Tibial artery (tissue), 4 donors: ENCODE data around the gene CEL.
A peak's percentile ranks its signal among the peaks of the same experiment; 100 is the strongest.

Experiments used
- DNase-seq, 2 donors: peaks; one replicate each; pipeline ENCODE4 v3.0.0-alpha.2; 2019
- H3K27ac ChIP-seq, 2 donors: fragments of 200-600 bp; sonication (generic) in 1 of 2; 1 replicate in 1 of 2; 2 replicates in 1 of 2; pipeline ENCODE4 v1.5.1; 2018 to 2019; ENCODE audit warnings: mild to moderate bottlenecking in 1 of 2
- H3K27me3 ChIP-seq, 2 donors: fragments of 200-600 bp; sonication (generic) in 1 of 2; one replicate each; pipeline versions ENCODE4 v1.5.1 to v1.6.0; 2016 to 2019
- H3K36me3 ChIP-seq, 3 donors: fragments of 200-600 bp; sonication (generic) in 2 of 3; one replicate each; pipeline ENCODE4 v1.5.1; 2016 to 2019; ENCODE audit warnings: mild to moderate bottlenecking in 2 of 3
- H3K4me1 ChIP-seq, 4 donors: fragments of 200-600 bp; sonication (generic) in 2 of 4; 1 replicate in 3 of 4; 2 replicates in 1 of 4; pipeline ENCODE4 v1.5.1; 2016 to 2019
- H3K4me3 ChIP-seq, 2 donors: fragments of 200-600 bp; sonication (generic) in 1 of 2; 1 replicate in 1 of 2; 2 replicates in 1 of 2; pipeline ENCODE4 v1.5.1; 2018 to 2019; ENCODE audit warnings: mild to moderate bottlenecking in 2 of 2
- H3K9me3 ChIP-seq, 3 donors: fragments of 200-600 bp; sonication (generic) in 1 of 3; one replicate each; pipeline ENCODE4 v1.5.1; 2016 to 2019
- CTCF ChIP-seq, 2 experiments: fragments of 200-600 bp in 1 of 2; fragments of 450-650 bp in 1 of 2; IDR thresholded peaks; one replicate each; pipeline ENCODE4 v1.5.1; 2017 to 2019; ENCODE audit warnings: antibody characterized with exemption in 2 of 2, mild to moderate bottlenecking in 1 of 2, moderate library complexity in 1 of 2
- intact Hi-C: fragments of 100-400 bp; cut with DNase I; formaldehyde crosslinking; loops from one replicate; pipeline ENCODE4 v1.15.0; 2023; ENCODE audit warnings: low total_unique reads

CEL gene

GRCh38 chr9:133029994-133030316, 31.8 kb upstream of the CEL start:
- no peaks in the 10 kb centered on the region for H3K27me3 ChIP-seq
- peak overlapping the region; percentile 93 to 95 for H3K27ac ChIP-seq
- H3K4me1 ChIP-seq: peaks cover 0 to 40% (median 26%) of the 10 kb centered on the region in 4 donors
- no peak for TF ChIP-seq CTCF (IDR thresholded peaks at IDR 0.05)
- intact Hi-C loops: loop anchor here (5.0 to 10.0 kb wide), 2 partner anchors 117 to 305 kb away; partner anchors contain the start of gene SURF6
- no peak for DNase-seq
- H3K36me3 ChIP-seq: no peaks in the 10 kb centered on the region
- no peaks in the 10 kb centered on the region for H3K9me3 ChIP-seq
- peak overlapping the region; percentile 96 for H3K4me3 ChIP-seq

GRCh38 chr9:133030317-133031129, 31.3 kb upstream of the CEL start, which contains the start of gene GTF3C5:
TSS of gene GTF3C5 (plus strand) at chr9:133030997. CDS start at chr9:133031012, 15 bp downstream.
- DNase-seq: peak; percentile 95 to 97
- TF ChIP-seq CTCF (IDR thresholded peaks at IDR 0.05): peak; percentile 8 to 15
- intact Hi-C loops: no loop called here
- Histone ChIP-seq H3K4me3 (peak within 1 kb of the TSS; percentile 96), H3K36me3 (no peaks in the 10 kb centered on the region), H3K27ac (peak within 1 kb of the TSS; percentile 93 to 95), H3K4me1 (peaks cover 0 to 43% (median 26%) of the 10 kb centered on the region in 4 donors), H3K27me3 (no peaks in the 10 kb centered on the region), H3K9me3 (no peaks in the 10 kb centered on the region)

- Histone ChIP-seq H3K4me1 (peaks cover 0 to 47% (median 26%) of the 10 kb centered on the region in 4 donors), H3K27me3 (no peaks in the 10 kb centered on the region), H3K4me3 (peak overlapping the region; percentile 96), H3K27ac (peak overlapping the region; percentile 93 to 95), H3K36me3 (no peaks in the 10 kb centered on the region), H3K9me3 (no peaks in the 10 kb centered on the region)
- DNase-seq: no peak
- intact Hi-C loops: no loop called here
- no peak for TF ChIP-seq CTCF (IDR thresholded peaks at IDR 0.05)
These were observed 30.7 kb upstream of the CEL start for GRCh38 chr9:133031130-133031422.

- no peaks in the 10 kb centered on the region for H3K27me3 ChIP-seq
- H3K4me1 ChIP-seq: peaks cover 0 to 47% (median 26%) of the 10 kb centered on the region in 4 donors
- no peaks in the 10 kb centered on the region for H3K36me3 ChIP-seq
- DNase-seq: no peak
- intact Hi-C loops: no loop called here
- TF ChIP-seq CTCF (IDR thresholded peaks at IDR 0.05): no peak
- H3K27ac ChIP-seq: peak overlapping the region; percentile 93 to 95
- peak overlapping the region; percentile 96 for H3K4me3 ChIP-seq
- no peaks in the 10 kb centered on the region for H3K9me3 ChIP-seq
These were observed 30.3 kb upstream of the CEL start for GRCh38 chr9:133031496-133031911.

- no peak for TF ChIP-seq CTCF (IDR thresholded peaks at IDR 0.05)
- peak overlapping the region; percentile 96 for H3K4me3 ChIP-seq
- intact Hi-C loops: no loop called here
These were observed 29.6 kb upstream of the CEL start for GRCh38 chr9:133032171-133032570.

More at GRCh38 chr9:133032171-133032570, 29.6 kb upstream of the CEL start:
- Histone ChIP-seq H3K9me3 (no peaks in the 10 kb centered on the region), H3K27ac (no peak overlapping the region), H3K36me3 (no peaks in the 10 kb centered on the region), H3K27me3 (no peaks in the 10 kb centered on the region), H3K4me1 (peaks cover 0 to 47% (median 26%) of the 10 kb centered on the region in 4 donors)
- no peak for DNase-seq
